Natural killer cell (primary cell): Measurements from ENCODE around the gene NETO2. TPM values are rescaled to one million over a fixed set of nuclear protein-coding genes. Genes with fewer than 3 reads are reported as not detected.
"Not testable (repeated sequence)": the region's sequence is repeated elsewhere in the genome, so short reads cannot be mapped to it uniquely, and the experiment has no call there.

Experiments used
- ATAC-seq, 3 donors: fragments of 150-1000 bp in 2 of 3; fragments of 200-7000 bp in 1 of 3; cut with Tn5 transposase; 1 replicate in 1 of 3; 2 replicates in 2 of 3; pipeline ENCODE4 v1.10.0; 2021; ENCODE audit warnings: mild to moderate bottlenecking in 2 of 3, moderate library complexity in 2 of 3
- DNase-seq, 2 donors: peaks; one replicate each; pipeline versions ENCODE4 v3.0.0 to v3.0.0-alpha.2; 2013 to 2021; ENCODE audit warnings: mixed read lengths in 1 of 2
- H3K27ac ChIP-seq: one replicate; pipeline ENCODE4 v1.5.1; 2013; ENCODE audit warnings: mild to moderate bottlenecking, low read length
- H3K27me3 ChIP-seq: one replicate; pipeline ENCODE4 v1.6.1; 2013; ENCODE audit warnings: low read length; ENCODE audit not compliant: control insufficient read depth, insufficient read depth
- H3K36me3 ChIP-seq: one replicate; pipeline ENCODE4 v1.6.1; 2013; ENCODE audit warnings: low read length; ENCODE audit not compliant: control insufficient read depth, insufficient read depth
- H3K4me1 ChIP-seq: one replicate; pipeline ENCODE4 v1.6.1; 2013; ENCODE audit warnings: low read length; ENCODE audit not compliant: control insufficient read depth, insufficient read depth
- H3K4me3 ChIP-seq: one replicate; pipeline ENCODE4 v1.5.1; 2013; ENCODE audit warnings: low read length
- H3K9me3 ChIP-seq: one replicate; pipeline ENCODE4 v1.6.1; 2013; ENCODE audit warnings: low read length; ENCODE audit not compliant: control insufficient read depth, insufficient read depth
- H3K27ac Mint-ChIP-seq, 2 donors: one replicate each; pipeline ENCODE4 v1.8.0; 2022; ENCODE audit warnings: mild to moderate bottlenecking in 2 of 2, mixed read lengths in 2 of 2, moderate library complexity in 1 of 2
- H3K27me3 Mint-ChIP-seq, 2 donors: one replicate each; pipeline ENCODE4 v1.8.0; 2022; ENCODE audit warnings: low read depth in 2 of 2, mixed read lengths in 2 of 2
- H3K36me3 Mint-ChIP-seq: one replicate; pipeline ENCODE4 v1.8.0; 2022; ENCODE audit warnings: mixed read lengths
- H3K4me1 Mint-ChIP-seq, 2 donors: one replicate each; pipeline ENCODE4 v1.8.0; 2022; ENCODE audit warnings: mixed read lengths in 2 of 2
- H3K4me3 Mint-ChIP-seq: one replicate; pipeline ENCODE4 v1.8.0; 2022; ENCODE audit warnings: mild to moderate bottlenecking, moderate library complexity, mixed read lengths
- H3K9me3 Mint-ChIP-seq, 2 donors: one replicate each; pipeline ENCODE4 v1.8.0; 2022; ENCODE audit warnings: mixed read lengths in 2 of 2
- WGBS: methylation state at CpG from one replicate; pipeline ENCODE4 v1.1.7; 2013; ENCODE audit warnings: missing lambda C conversion rate; ENCODE audit not compliant: insufficient coverage; 5-methylcytosine and 5-hydroxymethylcytosine counted together
- intact Hi-C: fragments of 100-400 bp; cut with micrococcal nuclease; formaldehyde crosslinking; loops from one replicate; pipeline ENCODE4 v1.14.2; 2022
- total RNA-seq, 4 donors: library from RNA; stranded (reverse); fragments of 120-200 nt in 1 of 4; gene quantifications; one replicate each; pipeline versions ENCODE4 v1.2.3 to v1.2.4, GENCODE V29; 2013 to 2022
- TF ChIP-seq, protein P1 (sequence below): fragments of 200-600 bp; IDR thresholded peaks from one replicate; pipeline ENCODE4 v1.8.0; 2022; ENCODE audit warnings: antibody characterized with exemption

NETO2 gene
- total RNA-seq, 3 donors from 2014 or later (not counting 1 experiment from before 2014, with no cell fraction given) = 0.40 to 0.48 TPM; not detected in 1

DNA sequence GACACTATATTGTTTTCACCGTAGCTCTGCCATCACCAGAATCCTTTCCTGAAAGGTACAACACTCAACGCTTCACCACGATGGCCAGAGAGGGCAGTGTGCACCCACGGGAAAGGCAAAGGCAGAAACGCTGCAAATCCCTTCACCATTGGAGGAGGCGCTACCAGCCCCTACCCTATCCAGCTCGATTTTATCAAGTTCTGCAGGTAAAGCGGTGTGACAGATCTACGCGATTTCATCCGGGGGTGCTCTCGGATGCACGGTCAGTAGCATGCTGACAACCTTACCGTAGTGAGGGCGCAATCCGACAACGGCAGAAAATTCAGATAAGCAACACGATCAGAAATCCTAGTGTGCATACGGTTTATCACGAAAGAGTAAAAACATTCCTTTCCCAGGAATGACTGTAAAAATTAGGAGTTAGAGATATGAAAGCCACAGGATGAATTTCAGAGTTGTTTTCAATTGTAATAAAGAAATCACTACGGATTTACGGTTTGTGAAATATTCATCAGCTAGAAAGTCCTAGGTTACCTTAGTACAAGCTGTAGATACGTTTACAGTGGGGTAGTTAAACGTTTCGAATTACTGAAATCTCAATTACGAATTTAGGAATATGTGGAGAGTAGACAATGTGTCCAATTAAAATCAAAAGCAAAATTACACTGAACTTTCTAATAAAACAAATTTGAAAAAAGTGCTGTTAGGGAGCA, 1.8 kb downstream of the NETO2 start:
- peaks cover 32 to 74% of the 10 kb centered on the region in 2 donors for H3K27me3 Mint-ChIP-seq
- H3K4me3 Mint-ChIP-seq = peak overlapping the region; percentile 81
- H3K9me3 ChIP-seq = no peaks in the 10 kb centered on the region
- H3K4me3 ChIP-seq = peak overlapping the region; percentile 23
- H3K36me3 Mint-ChIP-seq = no peaks in the 10 kb centered on the region
- peak overlapping the region in 1 of 2 donors; percentile 17 for H3K27ac Mint-ChIP-seq
- no peak overlapping the region for H3K27ac ChIP-seq
- peak; percentile 67 to 90 for DNase-seq
- peaks cover 19 to 22% of the 10 kb centered on the region in 2 donors for H3K4me1 Mint-ChIP-seq
- H3K27me3 ChIP-seq = peaks cover 25% of the 10 kb centered on the region
- no peaks in the 10 kb centered on the region for H3K36me3 ChIP-seq
- intact Hi-C loops = loop anchor here (1.0 to 5.0 kb wide), 4 partner anchors 105 to 1023 kb away; no protein-coding TSS in a partner anchor
- peak; percentile 69 to 82 (median 73) for ATAC-seq
- TF ChIP-seq, protein P1, sequence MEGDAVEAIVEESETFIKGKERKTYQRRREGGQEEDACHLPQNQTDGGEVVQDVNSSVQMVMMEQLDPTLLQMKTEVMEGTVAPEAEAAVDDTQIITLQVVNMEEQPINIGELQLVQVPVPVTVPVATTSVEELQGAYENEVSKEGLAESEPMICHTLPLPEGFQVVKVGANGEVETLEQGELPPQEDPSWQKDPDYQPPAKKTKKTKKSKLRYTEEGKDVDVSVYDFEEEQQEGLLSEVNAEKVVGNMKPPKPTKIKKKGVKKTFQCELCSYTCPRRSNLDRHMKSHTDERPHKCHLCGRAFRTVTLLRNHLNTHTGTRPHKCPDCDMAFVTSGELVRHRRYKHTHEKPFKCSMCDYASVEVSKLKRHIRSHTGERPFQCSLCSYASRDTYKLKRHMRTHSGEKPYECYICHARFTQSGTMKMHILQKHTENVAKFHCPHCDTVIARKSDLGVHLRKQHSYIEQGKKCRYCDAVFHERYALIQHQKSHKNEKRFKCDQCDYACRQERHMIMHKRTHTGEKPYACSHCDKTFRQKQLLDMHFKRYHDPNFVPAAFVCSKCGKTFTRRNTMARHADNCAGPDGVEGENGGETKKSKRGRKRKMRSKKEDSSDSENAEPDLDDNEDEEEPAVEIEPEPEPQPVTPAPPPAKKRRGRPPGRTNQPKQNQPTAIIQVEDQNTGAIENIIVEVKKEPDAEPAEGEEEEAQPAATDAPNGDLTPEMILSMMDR = peak; percentile 80
- peaks cover 16% of the 10 kb centered on the region for H3K4me1 ChIP-seq
- no peaks in the 10 kb centered on the region for H3K9me3 Mint-ChIP-seq
- 3% methylated on average over 23 of the region's 26 CpGs for WGBS

DNA sequence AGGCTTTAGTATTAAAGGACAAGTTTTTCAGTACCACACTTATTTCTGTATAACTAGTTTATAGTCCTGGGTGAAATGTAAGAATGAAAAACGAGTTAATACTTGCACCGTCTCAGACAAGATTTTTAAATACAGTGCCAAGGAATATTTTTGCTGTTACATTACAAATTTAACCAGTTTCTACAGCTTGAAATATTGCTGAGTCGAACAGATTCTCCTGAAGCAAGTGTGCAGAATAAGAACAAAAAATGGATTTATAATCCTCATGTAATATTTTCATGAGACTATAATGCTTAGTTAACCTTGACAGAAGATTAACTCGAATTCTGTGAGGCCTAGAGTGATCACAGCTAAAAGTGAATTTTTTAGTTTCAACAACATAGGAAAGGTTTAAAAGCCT, 3.1 kb downstream of the NETO2 start:
- no peak overlapping the region for H3K4me3 Mint-ChIP-seq
- H3K27ac Mint-ChIP-seq = no peak overlapping the region
- no peak for ATAC-seq
- no peak overlapping the region for H3K27ac ChIP-seq
- no peaks in the 10 kb centered on the region for H3K36me3 ChIP-seq
- H3K4me1 Mint-ChIP-seq = peaks cover 19 to 22% of the 10 kb centered on the region in 2 donors
- H3K36me3 Mint-ChIP-seq = no peaks in the 10 kb centered on the region
- H3K9me3 Mint-ChIP-seq = no peaks in the 10 kb centered on the region
- peaks cover 25% of the 10 kb centered on the region for H3K27me3 ChIP-seq
- intact Hi-C loops = loop anchor here (1.0 to 5.0 kb wide), 4 partner anchors 103 to 1024 kb away; no protein-coding TSS in a partner anchor
- 83% methylated on average over 1 of the region's 4 CpGs for whole genome bisulfite sequencing
- TF ChIP-seq, protein P1 = no peak
- peaks cover 16% of the 10 kb centered on the region for H3K4me1 ChIP-seq
- DNase-seq = no peak
- no peaks in the 10 kb centered on the region for H3K9me3 ChIP-seq
- H3K4me3 ChIP-seq = no peak overlapping the region
- H3K27me3 Mint-ChIP-seq = peaks cover 30 to 67% of the 10 kb centered on the region in 2 donors

DNA sequence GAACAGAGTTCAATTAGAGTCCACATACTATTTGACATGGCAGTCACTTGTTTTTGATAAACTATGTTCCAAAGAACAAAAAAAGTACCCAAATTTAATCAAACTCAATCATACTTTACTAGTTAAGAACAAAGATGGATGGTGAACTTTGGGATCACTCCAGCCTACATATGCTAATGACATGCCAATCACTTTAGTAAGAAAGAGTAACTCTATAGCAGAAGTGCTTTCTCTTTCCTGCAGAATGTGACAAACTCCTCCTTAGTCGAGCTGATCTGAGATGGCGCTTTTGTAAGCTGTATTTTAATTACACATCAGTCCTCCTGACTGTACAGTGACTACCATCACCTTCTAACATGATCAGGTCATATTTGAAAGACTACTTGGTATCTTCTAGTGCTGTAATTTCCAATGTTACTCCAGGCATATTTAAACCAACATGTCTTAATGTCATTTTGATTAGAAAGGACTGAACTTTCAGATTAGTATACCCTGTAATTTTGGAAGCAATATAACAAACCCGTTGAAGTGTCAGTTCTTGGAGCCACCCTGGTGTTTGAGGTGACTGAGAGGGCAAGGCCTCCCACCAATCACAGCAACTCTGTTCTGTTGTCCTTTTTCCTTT, 4.1 kb downstream of the NETO2 start:
- TF ChIP-seq, protein P1 = no peak
- no peak overlapping the region for H3K27ac Mint-ChIP-seq
- no peak overlapping the region for H3K4me3 Mint-ChIP-seq
- no peaks in the 10 kb centered on the region for H3K36me3 Mint-ChIP-seq
- WGBS = 80% methylated on average over 3 of the region's 3 CpGs
- ATAC-seq = no peak
- DNase-seq = no peak
- Histone ChIP-seq H3K36me3 (no peaks in the 10 kb centered on the region), H3K4me1 (peaks cover 16% of the 10 kb centered on the region), H3K9me3 (no peaks in the 10 kb centered on the region), H3K27ac (no peak overlapping the region), H3K4me3 (no peak overlapping the region), H3K27me3 (peaks cover 16% of the 10 kb centered on the region)
- peaks cover 16 to 19% of the 10 kb centered on the region in 2 donors for H3K4me1 Mint-ChIP-seq
- H3K27me3 Mint-ChIP-seq = peaks cover 22 to 57% of the 10 kb centered on the region in 2 donors
- no peaks in the 10 kb centered on the region for H3K9me3 Mint-ChIP-seq
- intact Hi-C loops = loop anchor here (2.0 to 5.0 kb wide), 2 partner anchors 102 to 1025 kb away; no protein-coding TSS in a partner anchor

GRCh38 chr16:47137925-47138324, 5.8 kb downstream of the NETO2 start:
- H3K4me1 ChIP-seq, H3K9me3 ChIP-seq, H3K4me3 Mint-ChIP-seq, ATAC-seq, H3K27ac ChIP-seq, H3K36me3 Mint-ChIP-seq, H3K36me3 ChIP-seq, H3K9me3 Mint-ChIP-seq, H3K4me3 ChIP-seq, DNase-seq, H3K27ac Mint-ChIP-seq, intact Hi-C loops: not testable (repeated sequence)
- peaks cover 11% of the 10 kb centered on the region for H3K27me3 ChIP-seq
- Mint-ChIP-seq H3K4me1 (peaks cover 12 to 14% of the 10 kb centered on the region in 2 donors), H3K27me3 (peaks cover 18 to 52% of the 10 kb centered on the region in 2 donors)
- 93% methylated on average over 9 of the region's 9 CpGs for WGBS
